GM18498 (cell line): ENCODE results near the gene EEFSEC.
A peak's percentile ranks its signal among the peaks of the same experiment; 100 is the strongest.
"Not testable (repeated sequence)": the region's sequence is repeated elsewhere in the genome, so short reads cannot be mapped to it uniquely, and the experiment has no call there.

ENCODE experiments used
- ATAC-seq: cut with Tn5 transposase; IDR thresholded peaks from one replicate; pipeline ENCODE4 v1.9.1; 2021; ENCODE audit warnings: mild to moderate bottlenecking, moderate library complexity; ENCODE audit not compliant: unreplicated experiment

Gene EEFSEC

GRCh38 chr3:128152419-128153155 is 694 bp upstream of the EEFSEC start:
- peak; percentile 45 for ATAC-seq

- not testable (repeated sequence) for ATAC-seq
Measured at GRCh38 chr3:128154354-128154753, 1.1 kb downstream of the EEFSEC start.

DNA sequence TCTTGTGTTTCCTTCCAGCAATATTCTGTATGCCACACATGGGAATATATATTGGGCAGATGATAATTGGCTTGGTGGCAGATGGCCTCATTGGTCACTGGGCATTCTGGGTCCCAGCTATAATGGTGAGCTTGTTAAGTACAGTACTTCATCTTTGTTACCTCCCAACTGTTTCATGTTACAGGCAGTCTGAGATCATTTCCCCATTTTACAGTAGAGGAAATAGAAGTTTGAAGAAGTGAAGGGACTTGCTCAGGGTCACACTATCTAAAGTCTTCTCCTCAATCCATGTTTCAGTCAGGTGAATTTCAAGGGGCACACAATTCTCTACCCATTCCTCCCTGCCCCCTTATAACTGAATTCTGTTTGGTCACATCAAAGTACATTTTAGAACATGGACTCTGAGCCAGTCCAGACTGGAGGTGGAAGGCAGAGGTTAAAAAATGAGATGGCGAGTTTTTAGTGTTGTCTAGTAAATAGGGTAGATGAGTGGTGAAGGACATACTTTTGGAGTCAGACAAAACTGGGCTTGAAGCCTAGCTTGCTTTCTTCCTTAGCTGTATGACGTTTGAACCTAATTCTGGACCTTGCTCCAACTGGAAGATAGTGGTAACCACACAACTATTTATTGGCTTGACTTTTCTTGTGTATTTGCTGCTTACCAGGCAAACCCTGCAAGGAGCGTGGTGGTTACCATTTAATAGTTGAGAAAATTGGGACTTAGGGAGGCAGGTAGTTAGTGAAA is 2.5 kb downstream of the EEFSEC start:
- ATAC-seq = no peak

GRCh38 chr3:128160661-128161060 is 7.4 kb downstream of the EEFSEC start:
- ATAC-seq = no peak

DNA sequence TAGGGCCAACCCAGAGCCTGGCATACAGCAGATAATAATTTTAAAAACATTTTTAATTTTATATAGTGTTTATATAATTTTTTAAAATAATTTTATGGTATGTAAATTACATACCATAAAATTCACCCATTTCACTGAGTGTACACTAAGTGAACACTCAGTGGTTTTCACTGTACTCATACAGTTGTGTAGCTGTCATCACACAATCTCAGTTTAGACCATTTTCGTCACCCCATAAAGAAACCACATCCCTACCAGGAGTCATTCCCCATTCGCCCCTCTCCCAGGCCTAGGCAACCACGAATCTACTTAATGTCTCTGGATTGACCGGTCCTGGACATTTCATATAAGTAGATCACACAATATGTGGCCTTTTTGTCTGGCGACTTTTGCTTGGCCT is 10.2 kb downstream of the EEFSEC start:
- ATAC-seq = no peak

GRCh38 chr3:128166971-128167453 is 13.7 kb downstream of the EEFSEC start:
- no peak for ATAC-seq

- ATAC-seq = no peak
Measured at GRCh38 chr3:128167646-128167972, 14.3 kb downstream of the EEFSEC start.

DNA sequence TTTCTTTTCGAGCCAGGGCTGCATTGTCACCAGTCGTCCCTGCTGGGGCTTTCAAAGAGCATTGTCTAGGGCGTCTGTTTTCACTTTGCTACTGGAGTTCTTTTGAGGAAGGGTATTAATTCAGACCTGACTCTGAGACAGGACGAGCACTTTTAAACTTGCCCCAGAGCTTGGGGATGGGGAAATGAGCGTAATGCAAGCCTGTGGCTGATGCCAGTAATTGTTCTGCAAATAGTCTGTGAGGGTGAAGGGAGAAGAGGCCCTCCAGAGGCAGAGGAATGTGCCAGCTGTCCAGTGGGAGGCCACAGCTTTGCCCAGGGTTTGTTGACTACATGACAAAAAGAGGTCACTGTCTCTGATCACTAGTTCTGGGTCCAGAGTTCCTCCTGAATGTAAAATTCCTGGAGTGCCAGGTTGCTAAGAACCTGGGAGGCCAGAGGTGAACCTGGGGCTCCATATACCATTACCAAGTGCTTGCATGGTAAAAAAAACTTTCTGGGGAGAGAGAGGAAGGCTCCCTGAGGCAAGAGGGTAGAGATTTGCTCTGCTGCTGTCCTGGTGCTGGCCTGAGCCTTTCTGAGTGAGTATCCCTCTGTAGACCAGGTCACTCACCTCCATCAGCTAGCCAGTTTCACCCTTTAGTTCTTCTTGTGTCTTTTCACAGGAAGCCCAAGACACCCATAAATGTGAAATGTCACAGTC is 14.8 kb downstream of the EEFSEC start:
- no peak for ATAC-seq

DNA sequence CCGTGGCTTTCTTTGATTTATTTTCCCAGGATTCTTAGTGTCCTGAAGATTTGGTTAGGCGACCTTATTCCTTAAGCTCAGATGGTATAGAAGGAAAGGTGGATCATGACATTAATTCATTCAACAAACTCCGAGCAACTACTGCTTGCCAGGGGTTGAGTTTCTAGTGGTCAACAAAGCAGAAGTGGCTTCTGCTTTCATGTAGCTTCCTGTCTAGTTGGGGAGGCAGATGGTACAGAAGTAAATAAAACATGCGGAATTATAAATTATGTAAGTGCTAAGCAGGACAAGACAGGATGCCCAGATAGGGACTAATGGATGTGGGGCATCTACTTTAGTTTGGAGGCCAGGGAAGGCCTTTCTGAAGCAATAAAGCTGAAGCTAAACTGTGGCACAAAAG is 15.6 kb downstream of the EEFSEC start:
- ATAC-seq = no peak

DNA sequence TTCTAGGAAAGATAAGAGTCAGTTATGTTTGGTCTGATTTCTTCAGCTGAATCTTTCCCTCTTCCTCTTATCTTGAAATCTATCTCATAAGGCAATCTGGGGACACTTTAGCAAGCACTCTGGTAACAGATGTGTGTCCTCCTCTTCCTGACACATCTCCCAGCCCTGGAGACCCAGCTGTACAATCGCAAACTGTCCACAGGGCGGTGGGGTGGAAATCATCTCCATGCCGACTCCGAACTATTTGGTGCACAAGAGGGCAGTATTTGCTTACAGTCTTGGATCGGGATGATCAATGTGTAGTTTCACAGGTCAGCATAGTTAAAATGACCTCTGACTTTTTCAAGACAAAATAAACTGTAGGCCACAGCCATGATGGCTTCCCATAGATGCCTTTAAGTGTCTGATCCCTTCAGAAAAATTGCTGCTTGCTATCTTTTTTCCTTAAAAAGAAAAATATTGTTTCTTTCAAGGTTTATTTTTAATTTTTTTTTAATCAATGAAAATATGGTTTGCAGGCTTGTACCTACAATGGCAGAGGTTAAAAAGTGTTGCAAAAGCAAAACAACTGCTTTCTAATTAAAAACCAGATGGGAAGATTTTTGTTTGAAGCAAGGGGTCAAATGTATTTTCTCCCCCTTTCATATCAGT is 17.7 kb downstream of the EEFSEC start:
- no peak for ATAC-seq

DNA sequence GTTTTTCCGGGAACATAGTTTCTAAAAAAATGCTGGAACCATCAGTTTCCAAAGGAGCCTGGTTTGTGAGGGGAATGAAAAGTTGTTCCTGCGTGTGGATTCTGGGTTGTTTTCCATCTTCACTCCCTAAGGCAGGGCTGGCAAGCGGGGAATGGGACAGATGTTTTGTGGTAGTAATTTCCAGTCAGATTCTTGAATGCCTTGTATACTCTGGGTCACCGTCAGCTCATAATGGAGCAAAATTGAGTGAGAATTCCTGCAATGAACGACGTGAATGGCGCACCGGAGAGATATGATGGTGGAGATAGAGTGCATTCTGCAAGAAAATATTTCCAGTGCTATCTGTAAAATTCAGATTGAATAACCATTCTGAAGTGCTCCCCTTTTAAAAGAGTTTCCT is 19.9 kb downstream of the EEFSEC start:
- ATAC-seq = no peak

GRCh38 chr3:128173849-128174248 is 20.6 kb downstream of the EEFSEC start:
- no peak for ATAC-seq

DNA sequence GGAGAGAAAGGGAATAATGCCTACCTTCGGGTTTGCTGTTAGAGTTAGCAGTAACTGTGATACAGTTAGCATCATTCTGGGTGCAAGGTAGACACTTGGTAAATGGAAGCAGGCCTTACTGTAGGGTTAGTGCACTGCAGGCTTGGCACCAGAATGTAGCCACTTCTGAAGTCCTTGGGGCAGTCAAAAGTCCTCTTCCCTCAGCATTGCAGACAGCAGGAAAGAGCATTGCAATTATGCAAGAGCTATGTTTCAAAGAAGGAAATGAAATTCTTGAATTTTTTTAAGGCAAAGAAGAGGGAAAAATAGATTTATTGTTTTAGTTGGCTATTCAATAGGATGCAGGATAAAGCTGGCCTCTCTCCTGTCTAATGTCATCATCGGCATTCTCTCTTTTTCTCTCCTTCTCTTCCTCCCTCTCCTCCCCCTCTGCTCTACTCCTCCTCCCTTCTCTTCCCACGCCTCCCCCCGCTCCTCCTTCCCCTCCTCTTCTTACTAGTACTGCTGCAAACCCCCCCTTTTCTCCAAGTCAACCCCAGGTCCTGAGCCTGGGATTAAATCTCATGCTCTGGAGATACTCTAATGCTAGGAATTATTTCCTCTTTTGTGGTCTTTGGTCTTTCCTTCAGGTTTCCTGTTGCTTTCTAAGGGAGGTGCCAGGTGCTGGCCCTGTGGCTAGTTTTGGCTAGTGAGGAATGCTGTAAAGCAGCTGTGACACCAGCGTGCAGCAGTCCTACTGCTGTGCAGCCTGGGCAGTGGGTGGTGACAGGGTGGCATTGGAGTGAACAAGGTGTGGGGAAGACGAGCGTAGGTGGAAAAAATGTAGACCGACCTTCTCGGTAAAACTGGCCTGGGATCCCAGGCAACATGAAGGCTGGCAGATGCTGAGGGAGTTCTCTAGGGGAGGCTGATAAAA is 21.7 kb downstream of the EEFSEC start:
- no peak for ATAC-seq

GRCh38 chr3:128175768-128176167 is 22.5 kb downstream of the EEFSEC start:
- no peak for ATAC-seq

DNA sequence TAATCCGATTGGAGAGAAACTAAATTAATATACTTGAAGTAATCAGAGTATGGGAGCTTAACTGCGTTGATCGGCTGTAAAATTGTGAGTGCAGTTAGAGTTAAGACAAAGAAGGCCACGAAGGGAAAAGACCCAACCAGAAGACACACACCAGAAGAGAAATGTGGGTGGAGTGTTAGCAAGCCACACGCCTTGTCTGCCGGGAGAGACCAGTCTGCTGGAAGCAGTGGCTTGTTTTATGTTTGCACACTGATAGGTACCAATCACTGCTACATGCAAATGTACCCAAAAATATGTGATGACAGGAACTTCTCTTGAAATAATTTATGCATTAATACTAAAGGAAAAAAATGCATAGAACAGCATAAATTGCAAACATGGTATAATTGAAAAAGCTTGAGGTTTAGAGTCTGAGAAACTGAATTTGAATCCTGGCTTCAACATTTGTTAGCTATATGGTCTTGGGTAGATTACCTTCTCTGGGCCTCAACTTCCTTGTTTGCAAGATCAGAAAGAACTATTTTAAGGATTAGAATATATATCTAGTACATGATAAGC is 23.1 kb downstream of the EEFSEC start:
- no peak for ATAC-seq

DNA sequence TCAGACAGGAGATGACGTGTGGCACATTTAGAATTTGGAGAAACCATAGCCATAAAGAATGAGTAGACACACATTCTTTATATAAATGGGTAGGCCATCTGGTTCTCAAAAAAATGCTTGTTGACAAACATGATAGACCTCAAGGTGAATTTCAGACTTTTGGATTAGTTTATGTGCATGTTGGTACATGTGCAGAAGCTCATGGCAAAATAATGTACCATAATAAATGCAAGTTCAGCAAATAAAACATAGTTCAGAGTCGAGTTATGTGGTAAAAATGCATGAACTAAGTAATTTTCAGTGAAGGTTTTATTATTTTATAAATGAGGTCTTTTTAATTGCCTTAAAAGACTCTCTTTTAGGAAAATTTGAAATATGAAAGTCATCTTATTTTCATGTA is 24.6 kb downstream of the EEFSEC start:
- ATAC-seq = no peak

DNA sequence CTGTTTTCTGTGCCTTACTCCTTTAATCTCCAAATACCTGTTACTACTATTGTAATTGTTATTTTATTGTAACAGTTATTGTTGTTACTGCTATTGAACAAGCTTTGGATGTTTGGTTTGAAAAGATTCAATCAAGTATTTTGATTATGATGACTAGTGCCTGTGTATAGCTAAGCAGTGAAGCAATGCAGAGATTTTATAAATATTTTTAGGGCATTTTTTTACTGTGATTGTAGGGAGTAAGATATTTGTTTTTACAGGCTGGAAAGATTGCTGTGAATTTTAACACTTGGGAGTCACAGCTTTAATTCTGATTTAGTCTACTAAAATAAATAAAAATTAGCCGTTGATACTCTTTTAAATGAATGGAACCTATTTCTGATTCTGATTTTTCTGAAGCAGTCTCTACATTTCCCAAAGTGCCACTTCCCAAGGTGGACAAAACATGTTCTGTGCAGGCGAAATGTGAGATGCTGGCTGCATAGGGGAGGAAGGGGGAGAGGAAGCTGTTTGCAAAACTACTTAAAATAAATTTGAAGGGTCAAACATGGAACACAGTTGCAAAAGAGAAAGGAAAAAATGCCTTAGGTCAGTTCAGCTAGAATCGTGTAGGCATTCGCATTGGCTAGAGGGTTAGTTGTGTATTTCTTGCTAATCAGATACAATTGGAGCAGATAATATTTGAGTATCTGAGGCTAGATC is 25.7 kb downstream of the EEFSEC start:
- ATAC-seq = no peak

DNA sequence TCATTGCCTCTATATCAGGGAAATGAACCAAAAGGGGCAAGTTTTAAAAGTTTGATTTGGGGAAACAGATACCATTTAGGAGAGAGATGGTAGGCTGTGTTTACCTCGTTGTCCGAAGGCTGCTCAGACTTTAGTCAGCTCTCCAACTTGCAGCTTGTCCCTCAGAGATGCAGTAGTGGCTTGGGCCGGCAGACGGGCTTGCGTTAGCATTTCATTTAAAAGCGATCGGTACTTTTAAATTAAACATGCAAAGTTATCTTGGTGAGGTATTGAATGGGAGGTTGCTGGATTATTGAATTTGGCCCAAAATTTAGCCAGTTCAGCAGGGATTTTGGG is 26.2 kb downstream of the EEFSEC start:
- ATAC-seq = no peak

DNA sequence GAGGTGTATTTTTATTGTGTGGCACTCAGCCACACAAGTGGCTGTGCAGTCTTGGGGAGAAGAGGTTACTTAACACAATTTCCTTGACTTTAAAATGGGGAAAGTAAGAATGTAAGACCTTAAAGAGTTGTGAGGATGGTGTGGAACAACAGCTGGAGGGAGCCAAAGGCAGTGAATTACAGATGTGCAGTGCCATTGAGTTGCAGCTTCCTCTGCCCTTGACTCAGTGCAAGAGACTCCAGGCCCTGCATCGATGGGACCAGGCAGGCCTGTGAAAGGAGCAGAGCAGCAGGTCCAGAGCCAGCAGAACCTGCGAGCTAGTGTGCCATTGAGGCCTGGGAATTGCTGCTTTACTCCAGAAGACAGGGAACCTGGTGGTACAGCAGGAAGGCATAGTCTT is 27.2 kb downstream of the EEFSEC start:
- no peak for ATAC-seq

DNA sequence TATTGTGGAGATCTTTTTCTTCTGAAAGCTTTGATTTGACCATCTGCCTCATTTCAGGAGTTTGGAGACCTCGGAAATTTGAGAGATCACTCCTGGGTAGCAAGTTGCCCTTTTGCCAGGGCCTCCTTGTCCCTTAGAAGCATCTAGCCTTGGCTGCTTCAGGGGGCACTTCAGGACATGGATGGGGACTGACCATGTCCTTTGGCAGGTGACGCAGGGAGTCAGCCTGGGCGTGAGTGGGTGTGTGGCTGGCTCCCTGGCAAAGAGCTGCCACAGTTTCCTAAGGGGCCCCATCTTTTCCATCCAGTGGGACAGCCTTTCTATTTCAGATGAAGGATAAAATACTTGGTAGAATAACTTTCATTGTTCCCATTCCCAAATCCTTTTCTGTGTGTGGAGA is 27.6 kb downstream of the EEFSEC start:
- ATAC-seq = no peak
